Left ventricle myocardium inferior (tissue), 1 donor: ENCODE measurements around the gene OGDH. TPM values are rescaled to one million over a fixed set of nuclear protein-coding genes. Genes with fewer than 3 reads are reported as not detected.
"Not testable (repeated sequence)": the region's sequence is repeated elsewhere in the genome, so short reads cannot be mapped to it uniquely, and the experiment has no call there.

ENCODE experiments used
- DNase-seq: peaks from one replicate; pipeline ENCODE4 v3.0.0-alpha.2; 2020
- H3K27ac ChIP-seq: fragments of 200-600 bp; replicated peaks from 2 replicates; pipeline ENCODE4 v1.8.0; 2021
- H3K27me3 ChIP-seq: fragments of 200-600 bp; 2 replicates; pipeline ENCODE4 v1.8.0; 2021; ENCODE audit warnings: low read depth
- H3K36me3 ChIP-seq: fragments of 200-600 bp; 2 replicates; pipeline ENCODE4 v1.8.0; 2021
- H3K4me1 ChIP-seq: fragments of 200-600 bp; 2 replicates; pipeline ENCODE4 v1.8.0; 2021
- H3K4me3 ChIP-seq: fragments of 200-600 bp; 2 replicates; pipeline ENCODE4 v1.8.0; 2021; ENCODE audit warnings: mild to moderate bottlenecking, moderate library complexity
- H3K9me3 ChIP-seq: fragments of 200-600 bp; replicated peaks from 2 replicates; pipeline ENCODE4 v1.8.0; 2021
- intact Hi-C: fragments of 100-400 bp; cut with micrococcal nuclease; formaldehyde crosslinking; loops from one replicate; pipeline ENCODE4 v1.11.0; 2022
- total RNA-seq: library from RNA; stranded (reverse); fragmentation: NEBNext Ultra II Directional; extraction: Animal tissue kit (Norgen Biotek cat#: 25700); gene quantifications from one replicate; pipeline ENCODE4 v1.2.1, GENCODE V29; 2021
- TF ChIP-seq, protein P1 (sequence below): fragments of 200-600 bp; IDR thresholded peaks from 2 replicates; pipeline ENCODE4 v1.8.0; 2021; ENCODE audit warnings: antibody characterized with exemption, mild to moderate bottlenecking, borderline replicate concordance
- donor health status: DM: no; HTN: yes; CAD: no; lungs with severe emphysema.

Gene OGDH
- total RNA-seq, 1 donor from 2014 or later: 677 TPM

DNA sequence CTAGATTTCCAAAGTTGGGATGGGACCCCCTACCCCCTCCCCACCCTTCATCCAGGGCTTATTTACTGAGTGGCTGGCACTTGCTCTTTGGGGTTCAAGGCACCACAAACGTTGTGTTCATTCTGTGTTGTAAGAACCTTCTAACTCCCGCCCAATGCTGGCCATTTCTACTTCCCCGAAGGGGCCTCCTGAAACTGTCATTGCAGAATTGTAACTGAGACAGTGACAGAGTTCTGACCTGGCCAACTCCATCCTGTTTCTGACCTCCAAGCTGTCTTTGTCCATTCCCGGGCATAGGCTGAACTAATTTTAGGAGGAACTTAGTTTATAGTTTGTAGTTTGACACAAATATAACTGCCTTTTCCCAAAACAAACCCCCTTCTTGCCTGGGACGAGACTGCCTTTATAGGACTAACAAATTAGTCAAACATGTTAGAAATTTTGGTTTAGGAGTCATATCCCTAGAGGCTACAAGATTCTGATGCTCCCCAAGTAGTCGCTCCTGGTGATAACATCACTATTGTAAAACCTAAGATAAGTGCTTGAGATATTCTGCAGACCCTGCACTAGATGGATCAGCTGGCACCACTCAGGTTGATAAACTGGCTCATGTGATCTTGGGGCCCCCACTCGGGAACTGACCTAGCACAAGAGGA lies 107.4 kb downstream of the OGDH start:
- H3K27me3 ChIP-seq: no peaks in the 10 kb centered on the region
- H3K36me3 ChIP-seq: peaks cover 12% of the 10 kb centered on the region
- intact Hi-C loops: no loop called here
- H3K27ac ChIP-seq: peak overlapping the region; percentile 25
- no peak overlapping the region for H3K4me3 ChIP-seq
- TF ChIP-seq, protein P1, sequence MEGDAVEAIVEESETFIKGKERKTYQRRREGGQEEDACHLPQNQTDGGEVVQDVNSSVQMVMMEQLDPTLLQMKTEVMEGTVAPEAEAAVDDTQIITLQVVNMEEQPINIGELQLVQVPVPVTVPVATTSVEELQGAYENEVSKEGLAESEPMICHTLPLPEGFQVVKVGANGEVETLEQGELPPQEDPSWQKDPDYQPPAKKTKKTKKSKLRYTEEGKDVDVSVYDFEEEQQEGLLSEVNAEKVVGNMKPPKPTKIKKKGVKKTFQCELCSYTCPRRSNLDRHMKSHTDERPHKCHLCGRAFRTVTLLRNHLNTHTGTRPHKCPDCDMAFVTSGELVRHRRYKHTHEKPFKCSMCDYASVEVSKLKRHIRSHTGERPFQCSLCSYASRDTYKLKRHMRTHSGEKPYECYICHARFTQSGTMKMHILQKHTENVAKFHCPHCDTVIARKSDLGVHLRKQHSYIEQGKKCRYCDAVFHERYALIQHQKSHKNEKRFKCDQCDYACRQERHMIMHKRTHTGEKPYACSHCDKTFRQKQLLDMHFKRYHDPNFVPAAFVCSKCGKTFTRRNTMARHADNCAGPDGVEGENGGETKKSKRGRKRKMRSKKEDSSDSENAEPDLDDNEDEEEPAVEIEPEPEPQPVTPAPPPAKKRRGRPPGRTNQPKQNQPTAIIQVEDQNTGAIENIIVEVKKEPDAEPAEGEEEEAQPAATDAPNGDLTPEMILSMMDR: no peak
- peaks cover 39% of the 10 kb centered on the region for H3K4me1 ChIP-seq
- DNase-seq: no peak
- H3K9me3 ChIP-seq: no peaks in the 10 kb centered on the region

DNA sequence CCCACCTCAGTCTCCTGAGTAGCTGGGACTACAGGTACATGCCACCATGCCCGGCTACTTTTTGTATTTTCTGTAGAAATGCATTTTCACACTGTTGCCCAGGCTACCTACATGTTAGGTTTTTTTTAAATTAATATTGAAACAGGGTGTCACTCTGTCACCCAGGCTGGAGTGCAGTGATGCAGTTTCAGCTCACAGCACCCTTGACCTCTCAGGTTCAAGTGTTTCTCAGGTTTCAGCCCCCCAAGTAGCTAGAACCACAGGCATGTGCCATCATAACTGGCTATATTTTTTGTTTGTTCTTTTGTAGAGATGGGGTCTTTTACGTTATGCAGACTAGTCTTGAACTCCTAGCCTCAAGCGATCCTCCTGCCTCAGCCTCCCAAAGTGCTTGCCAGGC lies 109.8 kb downstream of the OGDH start:
- no peaks in the 10 kb centered on the region for H3K27me3 ChIP-seq
- no peak for DNase-seq
- H3K36me3 ChIP-seq: no peaks in the 10 kb centered on the region
- peak overlapping the region; percentile 71 for H3K27ac ChIP-seq
- TF ChIP-seq, protein P1: no peak
- intact Hi-C loops: no loop called here
- peaks cover 39% of the 10 kb centered on the region for H3K4me1 ChIP-seq
- H3K9me3 ChIP-seq: peaks cover 6% of the 10 kb centered on the region
- H3K4me3 ChIP-seq: no peak overlapping the region

DNA sequence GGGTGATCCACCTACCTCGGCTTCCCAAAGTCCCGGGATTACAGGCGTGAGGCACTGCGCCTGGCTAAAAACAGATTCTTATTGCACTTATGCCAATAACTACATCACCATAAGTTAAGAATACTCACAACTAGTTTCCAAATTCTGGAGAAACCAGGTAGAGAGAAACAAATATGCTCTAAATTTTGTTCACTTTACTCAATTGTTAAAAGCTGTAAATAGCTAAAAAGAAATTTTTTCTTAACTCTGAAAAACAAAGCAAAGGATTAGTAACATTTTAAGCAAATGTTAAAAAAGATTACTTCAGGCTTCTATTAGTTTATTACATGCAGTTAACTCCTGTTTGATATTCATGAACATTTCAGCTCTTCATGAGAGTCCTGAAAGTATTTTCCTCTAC lies 113.9 kb downstream of the OGDH start:
- intact Hi-C loops: no loop called here
- DNase-seq: no peak
- TF ChIP-seq, protein P1: no peak
- no peaks in the 10 kb centered on the region for H3K36me3 ChIP-seq
- peaks cover 6% of the 10 kb centered on the region for H3K9me3 ChIP-seq
- H3K27ac ChIP-seq: no peak overlapping the region
- no peaks in the 10 kb centered on the region for H3K27me3 ChIP-seq
- peaks cover 16% of the 10 kb centered on the region for H3K4me1 ChIP-seq
- H3K4me3 ChIP-seq: no peak overlapping the region

DNA sequence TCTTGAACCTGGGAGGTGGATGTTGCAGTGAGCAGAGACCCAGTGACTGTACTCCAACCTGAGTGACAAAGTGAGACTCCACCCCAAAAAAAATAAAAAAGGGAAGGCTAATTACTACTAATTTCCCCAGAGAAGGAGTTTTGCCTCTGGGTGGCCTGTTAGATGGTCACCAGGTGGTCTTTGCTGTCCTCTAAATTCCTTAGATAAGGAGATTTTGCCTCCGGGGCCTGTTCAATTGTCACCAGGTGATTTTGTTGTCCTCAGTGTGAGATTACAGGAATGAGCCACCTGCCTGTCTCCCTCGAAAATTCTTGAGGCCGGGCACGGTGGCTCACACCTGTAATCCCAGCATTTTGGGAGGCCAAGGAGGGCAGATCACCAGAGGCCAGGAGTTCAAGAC lies 117.8 kb downstream of the OGDH start:
- no peak overlapping the region for H3K27ac ChIP-seq
- TF ChIP-seq, protein P1: no peak
- intact Hi-C loops: no loop called here
- H3K4me3 ChIP-seq: no peak overlapping the region
- H3K36me3 ChIP-seq: no peaks in the 10 kb centered on the region
- peaks cover 5% of the 10 kb centered on the region for H3K4me1 ChIP-seq
- H3K9me3 ChIP-seq: peaks cover 6% of the 10 kb centered on the region
- DNase-seq: no peak
- no peaks in the 10 kb centered on the region for H3K27me3 ChIP-seq

DNA sequence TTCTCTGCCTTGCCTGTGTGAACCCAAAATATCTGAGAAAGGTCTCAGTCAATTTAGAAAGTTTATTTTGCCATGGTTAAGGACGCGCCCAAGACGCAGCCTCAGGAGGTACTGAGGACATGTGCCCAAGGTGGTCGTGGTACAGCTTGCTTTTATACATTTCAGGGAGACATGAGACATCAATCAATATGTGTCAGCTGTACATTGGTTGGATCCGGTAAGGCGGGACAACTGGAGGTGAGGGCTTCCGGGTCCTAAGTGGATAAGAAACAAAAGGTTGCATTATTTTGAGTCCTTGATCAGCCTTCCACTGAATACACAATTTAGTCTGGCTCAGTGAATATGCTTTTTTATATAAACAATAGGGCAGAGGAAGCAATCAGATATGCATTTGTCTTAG lies 119.8 kb downstream of the OGDH start:
- H3K9me3 ChIP-seq, H3K4me3 ChIP-seq, intact Hi-C loops, H3K36me3 ChIP-seq, H3K27ac ChIP-seq, H3K27me3 ChIP-seq, DNase-seq, H3K4me1 ChIP-seq: not testable (repeated sequence)

DNA sequence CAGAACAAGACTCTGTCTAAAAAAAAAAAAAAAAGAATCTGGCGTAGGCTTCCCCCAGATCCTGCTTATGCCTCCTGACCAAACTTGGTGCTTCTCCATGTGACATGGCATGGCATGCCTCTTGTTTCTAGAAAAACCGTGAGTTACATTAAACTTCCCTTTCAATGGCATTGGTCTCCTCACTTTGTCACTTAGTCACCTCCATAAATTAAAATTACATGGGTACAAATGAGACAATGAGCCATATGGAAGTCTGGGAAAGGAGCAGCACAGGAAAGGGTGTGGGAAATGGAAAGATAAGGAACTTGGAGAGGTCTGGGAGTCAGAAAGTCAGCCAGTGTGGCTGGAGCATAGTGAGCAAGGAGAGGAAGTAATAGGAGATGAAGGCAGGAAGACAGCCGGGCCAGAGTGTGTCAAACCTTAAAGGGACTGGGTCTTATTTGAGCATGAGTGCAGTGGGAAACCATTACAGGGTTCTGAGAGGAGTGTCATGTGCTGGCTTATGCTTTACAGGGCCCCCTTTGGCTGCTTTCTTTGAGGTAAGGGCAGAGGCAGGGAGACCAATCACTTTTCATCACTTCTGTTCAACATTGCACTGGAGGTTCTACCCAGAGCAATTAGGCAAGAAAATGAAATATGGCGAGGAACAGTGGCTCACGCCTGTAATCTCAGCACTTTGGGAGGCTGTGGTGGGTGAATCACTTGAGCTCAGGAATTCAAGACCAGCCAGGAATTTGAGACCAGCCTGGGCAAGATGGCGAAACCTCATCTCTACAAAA lies 120.9 kb downstream of the OGDH start:
- TF ChIP-seq, protein P1: no peak
- intact Hi-C loops: no loop called here

More for the DNA sequence above, 120.9 kb downstream of the OGDH start:
- H3K27ac ChIP-seq: no peak overlapping the region
- no peaks in the 10 kb centered on the region for H3K27me3 ChIP-seq
- H3K36me3 ChIP-seq: no peaks in the 10 kb centered on the region
- peaks cover 5% of the 10 kb centered on the region for H3K4me1 ChIP-seq
- H3K4me3 ChIP-seq: no peak overlapping the region
- DNase-seq: no peak
- H3K9me3 ChIP-seq: no peaks in the 10 kb centered on the region
